ENCODE data around the gene SCYGR8.
A peak's percentile ranks its signal among the peaks of the same experiment; 100 is the strongest.
"Not testable (repeated sequence)": the region's sequence is repeated elsewhere in the genome, so short reads cannot be mapped to it uniquely, and the experiment has no call there.

SCYGR8 gene

DNA sequence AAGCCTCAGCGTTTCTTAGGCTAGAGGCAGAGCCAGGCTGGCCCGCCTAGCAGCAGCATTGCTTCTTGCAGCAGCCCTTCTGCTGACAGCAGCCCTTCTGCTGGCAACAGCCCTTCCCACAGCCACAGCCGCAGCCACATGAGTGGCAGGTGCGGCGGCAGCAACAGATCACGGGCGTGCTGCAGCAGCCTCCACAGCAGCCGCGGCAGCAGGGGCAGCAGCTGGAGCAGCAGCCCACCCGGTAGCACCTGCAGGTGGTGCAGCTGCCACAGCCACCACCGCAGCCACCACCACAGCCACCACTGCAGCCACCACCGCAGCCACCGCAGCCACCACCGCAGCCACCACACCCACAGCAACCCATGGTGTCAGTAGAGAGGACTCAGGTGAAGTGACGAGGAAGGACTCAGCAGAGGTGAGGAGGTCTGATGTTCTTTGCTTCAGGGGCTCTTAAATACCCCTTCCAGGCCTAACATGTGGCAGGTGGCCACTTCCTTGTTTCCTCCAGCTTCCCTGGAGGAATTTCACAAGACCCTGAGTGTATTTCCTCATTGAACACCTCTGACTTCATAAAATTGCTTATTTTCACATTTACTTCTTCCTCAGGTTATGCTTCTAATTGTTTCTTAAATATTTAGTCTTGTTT is 21.2 kb upstream of the SCYGR8 start, which contains the start of gene SCYGR6:
TSS of gene SCYGR6 (minus strand) at position 364 of the 646 bp plus-strand sequence. CDS start at position 364, 0 bp downstream.
- Histone ChIP-seq H3K4me1 (ENCODE audit: insufficient read depth, insufficient read length) (no peaks in the 10 kb centered on the region), H3K27me3 (ENCODE audit: insufficient read depth, insufficient read length) (no peaks in the 10 kb centered on the region), H3K4me3 (ENCODE audit: insufficient read length, low read depth) (no peak within 1 kb of the TSS), H3K9me3 (ENCODE audit: insufficient read depth, low read length) (no peaks in the 10 kb centered on the region), H3K9ac (ENCODE audit: insufficient read length, low read depth) (no peak within 1 kb of the TSS), H3K36me3 (ENCODE audit: insufficient read depth, insufficient read length, low read length) (no peaks in the 10 kb centered on the region)
- TF ChIP-seq YY1 (IDR thresholded peaks at IDR 0.05; ENCODE audit: insufficient read depth, insufficient read length) (no peak), ZNF274 (IDR thresholded peaks at IDR 0.05; ENCODE audit: low read depth, low read length) (no peak), SUZ12 (IDR thresholded peaks at IDR 0.05; ENCODE audit: extremely low read depth, insufficient read depth, insufficient read length) (no peak)
- DNase-seq (ENCODE audit: low read depth, low spot score): no peak

DNA sequence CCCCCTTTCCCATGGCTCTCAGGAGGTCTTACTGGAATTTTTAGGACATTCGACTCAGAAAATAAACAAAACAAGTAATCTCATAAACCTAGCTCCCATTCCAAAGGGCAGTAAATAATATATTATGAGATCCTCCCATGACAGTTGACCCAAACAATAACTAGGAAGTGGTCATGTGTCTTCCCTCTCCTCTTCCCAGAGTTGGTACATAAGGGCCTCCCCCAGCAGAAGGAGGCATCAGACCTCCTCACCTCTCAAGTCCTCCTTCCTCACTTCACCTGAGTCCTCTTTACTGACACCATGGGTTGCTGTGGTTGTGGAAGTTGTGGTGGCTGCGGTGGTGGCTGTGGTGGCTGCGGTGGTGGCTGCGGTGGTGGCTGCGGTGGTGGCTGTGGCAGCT is 17.7 kb upstream of the SCYGR8 start, which contains the start of gene SCYGR7:
TSS of gene SCYGR7 (plus strand) at position 301 of the 400 bp plus-strand sequence. CDS start at position 301, 0 bp downstream.
- Histone ChIP-seq H3K36me3 (ENCODE audit: insufficient read depth, insufficient read length, low read length) (no peaks in the 10 kb centered on the region), H3K4me1 (ENCODE audit: insufficient read depth, insufficient read length) (no peaks in the 10 kb centered on the region), H3K9me3 (ENCODE audit: insufficient read depth, low read length) (no peaks in the 10 kb centered on the region), H3K27me3 (ENCODE audit: insufficient read depth, insufficient read length) (no peaks in the 10 kb centered on the region), H3K9ac (ENCODE audit: insufficient read length, low read depth) (no peak within 1 kb of the TSS), H3K4me3 (ENCODE audit: insufficient read length, low read depth) (no peak within 1 kb of the TSS)
- DNase-seq (ENCODE audit: low read depth, low spot score): no peak
- TF ChIP-seq ZNF274 (IDR thresholded peaks at IDR 0.05; ENCODE audit: low read depth, low read length) (no peak), SUZ12 (IDR thresholded peaks at IDR 0.05; ENCODE audit: extremely low read depth, insufficient read depth, insufficient read length) (no peak), YY1 (IDR thresholded peaks at IDR 0.05; ENCODE audit: insufficient read depth, insufficient read length) (no peak)

DNA sequence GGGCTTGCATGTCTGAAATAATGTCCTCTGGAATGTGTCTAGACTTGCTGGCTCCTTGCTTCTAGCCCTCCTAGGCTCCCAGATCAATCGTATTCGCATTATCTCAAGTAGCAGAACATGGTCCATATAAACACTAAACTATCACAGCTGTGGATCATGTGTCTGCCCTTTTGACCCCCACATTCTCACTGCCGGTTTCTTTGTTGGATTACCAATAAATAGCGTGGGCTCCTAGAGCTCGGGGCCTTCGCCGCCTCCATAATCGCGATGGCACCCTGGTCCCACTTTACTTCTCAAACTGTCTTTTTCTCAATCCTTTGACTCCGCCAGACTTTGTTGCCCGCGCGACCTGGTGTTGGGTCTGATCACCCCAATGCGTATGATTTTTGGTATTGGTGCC is 6.3 kb upstream of the SCYGR8 start:
- no peak overlapping the region for H3K4me3 ChIP-seq (ENCODE audit: insufficient read length, low read depth)
- DNase-seq (ENCODE audit: low read depth, low spot score): no peak

GRCh38 chr2:227740705-227741104 is 5.0 kb upstream of the SCYGR8 start:
- DNase-seq (ENCODE audit: low read depth, low spot score): peak; percentile 50
- not testable (repeated sequence) for H3K27me3 ChIP-seq (ENCODE audit: insufficient read depth, insufficient read length)

More for the DNA sequence above, 6.3 kb upstream of the SCYGR8 start:
- Histone ChIP-seq H3K36me3 (ENCODE audit: insufficient read depth, insufficient read length, low read length) (no peaks in the 10 kb centered on the region), H3K9ac (ENCODE audit: insufficient read length, low read depth) (no peak overlapping the region), H3K9me3 (ENCODE audit: insufficient read depth, low read length) (no peaks in the 10 kb centered on the region), H3K4me1 (ENCODE audit: insufficient read depth, insufficient read length) (peaks cover 7% of the 10 kb centered on the region), H3K27me3 (ENCODE audit: insufficient read depth, insufficient read length) (no peaks in the 10 kb centered on the region)
- TF ChIP-seq ZNF274 (IDR thresholded peaks at IDR 0.05; ENCODE audit: low read depth, low read length) (no peak), YY1 (IDR thresholded peaks at IDR 0.05; ENCODE audit: insufficient read depth, insufficient read length) (no peak), SUZ12 (IDR thresholded peaks at IDR 0.05; ENCODE audit: extremely low read depth, insufficient read depth, insufficient read length) (no peak)

GRCh38 chr2:227748079-227748478 is 2.4 kb downstream of the SCYGR8 start:
- TF ChIP-seq SUZ12 (IDR thresholded peaks at IDR 0.05; ENCODE audit: extremely low read depth, insufficient read depth, insufficient read length) (no peak), ZNF274 (IDR thresholded peaks at IDR 0.05; ENCODE audit: low read depth, low read length) (no peak), YY1 (IDR thresholded peaks at IDR 0.05; ENCODE audit: insufficient read depth, insufficient read length) (no peak)
- no peak for DNase-seq (ENCODE audit: low read depth, low spot score)
- no peak overlapping the region for H3K4me3 ChIP-seq (ENCODE audit: insufficient read length, low read depth)
- H3K4me1 ChIP-seq (ENCODE audit: insufficient read depth, insufficient read length): peaks cover 4% of the 10 kb centered on the region
- no peak overlapping the region for H3K9ac ChIP-seq (ENCODE audit: insufficient read length, low read depth)
- no peaks in the 10 kb centered on the region for H3K9me3 ChIP-seq (ENCODE audit: insufficient read depth, low read length)
- no peaks in the 10 kb centered on the region for H3K36me3 ChIP-seq (ENCODE audit: insufficient read depth, insufficient read length, low read length)
- no peaks in the 10 kb centered on the region for H3K27me3 ChIP-seq (ENCODE audit: insufficient read depth, insufficient read length)

More at GRCh38 chr2:227740705-227741104, 5.0 kb upstream of the SCYGR8 start:
- H3K4me3 ChIP-seq (ENCODE audit: insufficient read length, low read depth); H3K9ac ChIP-seq (ENCODE audit: insufficient read length, low read depth); H3K36me3 ChIP-seq (ENCODE audit: insufficient read depth, insufficient read length, low read length); H3K9me3 ChIP-seq (ENCODE audit: insufficient read depth, low read length); H3K4me1 ChIP-seq (ENCODE audit: insufficient read depth, insufficient read length): not testable (repeated sequence)

- H3K36me3 ChIP-seq (ENCODE audit: insufficient read depth, insufficient read length, low read length); DNase-seq (ENCODE audit: low read depth, low spot score); H3K4me3 ChIP-seq (ENCODE audit: insufficient read length, low read depth); H3K9me3 ChIP-seq (ENCODE audit: insufficient read depth, low read length); H3K27me3 ChIP-seq (ENCODE audit: insufficient read depth, insufficient read length); H3K9ac ChIP-seq (ENCODE audit: insufficient read length, low read depth): not testable (repeated sequence)
- peaks cover 12% of the 10 kb centered on the region for H3K4me1 ChIP-seq (ENCODE audit: insufficient read depth, insufficient read length)
These were observed 10.6 kb downstream of the SCYGR8 start for GRCh38 chr2:227756261-227756660.

DNA sequence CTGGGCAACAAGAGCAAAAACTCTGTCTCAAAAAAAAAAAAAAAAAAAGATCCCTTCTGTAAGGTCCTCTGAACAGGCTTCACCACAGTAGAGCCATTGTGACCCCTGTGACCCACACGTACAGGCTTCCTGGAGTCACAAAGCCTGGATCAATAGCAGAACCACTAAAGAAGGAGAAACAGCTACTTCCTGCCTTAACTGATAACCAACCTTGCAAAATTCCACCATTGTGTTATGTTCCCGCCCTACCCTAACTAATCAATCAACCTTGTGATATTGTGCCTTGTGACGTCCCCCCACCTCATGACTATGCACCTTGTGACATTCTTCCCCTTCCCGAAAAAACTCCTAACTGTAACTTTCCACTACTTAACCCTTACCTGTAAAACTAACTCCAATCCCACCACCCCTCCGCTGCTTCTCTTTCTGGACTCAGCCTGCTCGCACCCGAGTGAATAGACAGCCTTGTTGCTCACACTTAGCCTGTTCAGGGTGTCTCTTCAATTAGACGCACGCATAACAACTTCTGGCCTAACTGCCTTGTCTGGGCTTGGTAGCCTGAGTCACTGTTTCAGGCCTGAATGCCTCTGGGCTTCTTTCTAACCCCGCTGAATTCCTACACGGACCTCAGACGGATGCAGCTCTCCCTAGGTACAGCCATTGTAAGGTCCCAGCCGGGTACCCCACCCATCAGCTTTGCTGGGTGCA is 13.9 kb downstream of the SCYGR8 start:
- TF ChIP-seq ZNF274 (IDR thresholded peaks at IDR 0.05; ENCODE audit: low read depth, low read length) (no peak), YY1 (IDR thresholded peaks at IDR 0.05; ENCODE audit: insufficient read depth, insufficient read length) (no peak), SUZ12 (IDR thresholded peaks at IDR 0.05; ENCODE audit: extremely low read depth, insufficient read depth, insufficient read length) (no peak)
- Histone ChIP-seq H3K27me3 (ENCODE audit: insufficient read depth, insufficient read length) (no peaks in the 10 kb centered on the region), H3K9ac (ENCODE audit: insufficient read length, low read depth) (peak overlapping the region; percentile 2), H3K36me3 (ENCODE audit: insufficient read depth, insufficient read length, low read length) (no peaks in the 10 kb centered on the region), H3K4me3 (ENCODE audit: insufficient read length, low read depth) (no peak overlapping the region), H3K9me3 (ENCODE audit: insufficient read depth, low read length) (no peaks in the 10 kb centered on the region), H3K4me1 (ENCODE audit: insufficient read depth, insufficient read length) (peaks cover 12% of the 10 kb centered on the region)
- peak; percentile 27 for DNase-seq (ENCODE audit: low read depth, low spot score)

Data from NT2/D1 (cell line).